Hematopoietic multipotent progenitor cell treated with erythropoietin and hydrocortisone succinate and interleukin-3 and kit ligand, for 6 days (in vitro differentiated cells): Measurements from ENCODE around the gene RNASE13.
A peak's percentile ranks its signal among the peaks of the same experiment; 100 is the strongest.

ENCODE experiments used
- DNase-seq: peaks from one replicate; pipeline ENCODE4 v3.0.0-alpha.2; 2015

Gene RNASE13, protein sequence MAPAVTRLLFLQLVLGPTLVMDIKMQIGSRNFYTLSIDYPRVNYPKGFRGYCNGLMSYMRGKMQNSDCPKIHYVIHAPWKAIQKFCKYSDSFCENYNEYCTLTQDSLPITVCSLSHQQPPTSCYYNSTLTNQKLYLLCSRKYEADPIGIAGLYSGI

DNA sequence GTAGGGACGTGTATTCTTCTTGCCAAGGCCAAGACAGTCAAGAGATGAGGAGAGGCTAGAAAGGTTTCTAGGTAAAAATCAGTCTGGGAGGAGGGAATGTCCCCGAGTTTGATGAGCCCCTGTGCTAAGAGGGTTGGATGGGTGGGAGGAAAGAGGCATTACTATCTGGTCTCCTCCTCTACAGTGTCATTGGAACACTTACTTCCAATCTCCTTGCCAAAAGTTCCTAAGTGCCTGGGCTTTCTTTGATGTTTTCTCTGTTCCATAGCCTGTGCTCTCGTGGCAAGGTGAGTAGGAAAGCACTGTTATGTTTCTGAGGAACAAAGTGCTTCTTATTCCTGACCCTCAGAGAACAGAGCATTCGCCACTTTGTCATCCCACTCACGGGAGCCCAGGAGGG lies at the start of gene RNASE13:
TSS of gene RNASE13 (minus strand) at position 101 of the 400 bp plus-strand sequence. CDS start 519 bp downstream, outside the sequence.
- DNase-seq: no peak

DNA sequence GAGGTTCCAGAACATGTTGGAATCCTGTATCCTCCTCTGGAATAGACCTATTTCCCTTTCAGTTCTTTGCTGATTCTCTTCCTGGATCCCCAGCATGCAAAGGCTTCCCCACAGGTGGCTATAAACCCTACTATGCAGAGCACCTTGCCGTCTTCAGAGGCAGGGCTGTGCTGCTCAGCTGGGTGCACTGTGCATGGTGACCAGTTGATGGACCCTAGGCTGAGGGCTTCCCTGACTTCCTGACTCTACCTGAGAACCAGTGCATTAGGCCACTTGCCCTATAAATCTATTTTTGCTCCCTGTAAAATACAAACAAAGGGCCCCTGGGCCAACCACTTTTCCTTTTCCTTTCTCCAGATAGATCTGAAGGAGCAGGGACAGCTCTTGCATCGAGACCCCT lies 49.8 kb upstream of the RNASE13 start:
- no peak for DNase-seq

GRCh38 chr14:21083565-21084325 lies 49.1 kb upstream of the RNASE13 start:
- DNase-seq: no peak

- DNase-seq: no peak
Measured at GRCh38 chr14:21081521-21082142, 47.0 kb upstream of the RNASE13 start.

- DNase-seq: no peak
Measured at GRCh38 chr14:21078726-21079125, 44.1 kb upstream of the RNASE13 start.

- no peak for DNase-seq
Measured at GRCh38 chr14:21078287-21078686, 43.7 kb upstream of the RNASE13 start.

DNA sequence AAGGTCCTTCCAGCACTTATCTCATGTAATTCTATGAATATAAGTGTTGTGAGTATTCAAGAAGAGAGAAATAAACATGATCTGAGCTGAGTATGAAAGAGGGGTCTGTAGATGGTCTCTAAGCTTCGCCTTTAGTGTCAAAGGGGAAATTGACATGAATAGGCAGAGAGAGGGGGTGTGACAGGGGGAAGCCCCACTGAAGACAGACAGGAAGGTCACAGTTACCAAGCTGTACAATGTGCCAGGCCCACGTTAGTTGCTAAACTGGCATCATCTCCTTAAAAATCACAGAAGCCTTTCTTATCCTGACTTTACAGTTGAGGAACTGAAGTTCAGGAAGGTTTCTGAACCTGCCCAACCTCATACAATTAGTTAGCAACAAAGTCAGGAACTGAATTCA lies 43.1 kb upstream of the RNASE13 start:
- no peak for DNase-seq

- no peak for DNase-seq
Measured at GRCh38 chr14:21075719-21076437, 41.3 kb upstream of the RNASE13 start.

DNA sequence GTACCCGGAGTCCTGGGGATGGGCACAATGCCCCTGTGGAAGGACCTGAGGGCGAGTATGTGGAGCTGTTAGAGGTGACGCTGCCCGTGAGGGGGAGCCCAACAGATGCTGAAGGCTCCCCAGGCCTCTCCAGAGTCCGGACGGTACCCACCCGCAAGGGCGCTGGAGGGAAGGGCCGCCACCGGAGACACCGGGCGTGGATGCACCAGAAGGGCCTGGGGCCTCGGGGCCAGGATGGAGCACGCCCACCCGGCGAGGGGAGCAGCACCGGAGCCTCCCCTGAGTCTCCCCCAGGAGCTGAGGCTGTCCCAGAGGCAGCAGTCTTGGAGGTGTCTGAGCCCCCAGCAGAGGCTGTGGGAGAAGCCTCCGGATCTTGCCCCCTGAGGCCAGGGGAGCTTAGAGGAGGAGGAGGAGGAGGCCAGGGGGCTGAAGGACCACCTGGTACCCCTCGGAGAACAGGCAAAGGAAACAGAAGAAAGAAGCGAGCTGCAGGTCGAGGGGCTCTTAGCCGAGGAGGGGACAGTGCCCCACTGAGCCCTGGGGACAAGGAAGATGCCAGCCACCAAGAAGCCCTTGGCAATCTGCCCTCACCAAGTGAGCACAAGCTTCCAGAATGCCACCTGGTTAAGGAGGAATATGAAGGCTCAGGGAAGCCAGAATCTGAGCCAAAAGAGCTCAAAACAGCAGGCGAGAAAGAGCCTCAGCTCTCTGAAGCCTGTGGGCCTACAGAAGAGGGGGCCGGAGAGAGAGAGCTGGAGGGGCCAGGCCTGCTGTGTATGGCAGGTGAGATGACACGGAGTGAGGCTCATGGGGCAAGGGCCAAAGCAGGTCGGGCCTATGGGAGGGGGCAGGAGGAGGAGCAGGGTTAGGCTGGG lies 40.0 kb upstream of the RNASE13 start:
- no peak for DNase-seq

DNA sequence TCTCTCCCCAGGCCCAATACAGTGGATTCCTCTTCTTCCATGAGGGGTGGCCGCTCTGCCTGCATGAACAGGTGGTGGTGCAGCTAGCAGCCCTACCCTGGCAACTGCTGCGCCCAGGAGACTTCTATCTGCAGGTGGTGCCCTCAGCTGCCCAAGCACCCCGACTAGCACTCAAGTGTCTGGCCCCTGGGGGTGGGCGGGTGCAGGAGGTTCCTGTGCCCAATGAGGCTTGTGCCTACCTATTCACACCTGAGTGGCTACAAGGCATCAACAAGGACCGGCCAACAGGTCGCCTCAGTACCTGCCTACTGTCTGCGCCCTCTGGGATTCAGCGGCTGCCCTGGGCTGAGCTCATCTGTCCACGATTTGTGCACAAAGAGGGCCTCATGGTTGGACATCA lies 39.3 kb upstream of the RNASE13 start:
- DNase-seq: no peak

GRCh38 chr14:21072781-21073339 lies 38.3 kb upstream of the RNASE13 start:
- DNase-seq: no peak

GRCh38 chr14:21072031-21072473 lies 37.4 kb upstream of the RNASE13 start:
- peak; percentile 50 for DNase-seq

- peak; percentile 72 for DNase-seq
Measured at GRCh38 chr14:21071225-21072030, 36.8 kb upstream of the RNASE13 start.

DNA sequence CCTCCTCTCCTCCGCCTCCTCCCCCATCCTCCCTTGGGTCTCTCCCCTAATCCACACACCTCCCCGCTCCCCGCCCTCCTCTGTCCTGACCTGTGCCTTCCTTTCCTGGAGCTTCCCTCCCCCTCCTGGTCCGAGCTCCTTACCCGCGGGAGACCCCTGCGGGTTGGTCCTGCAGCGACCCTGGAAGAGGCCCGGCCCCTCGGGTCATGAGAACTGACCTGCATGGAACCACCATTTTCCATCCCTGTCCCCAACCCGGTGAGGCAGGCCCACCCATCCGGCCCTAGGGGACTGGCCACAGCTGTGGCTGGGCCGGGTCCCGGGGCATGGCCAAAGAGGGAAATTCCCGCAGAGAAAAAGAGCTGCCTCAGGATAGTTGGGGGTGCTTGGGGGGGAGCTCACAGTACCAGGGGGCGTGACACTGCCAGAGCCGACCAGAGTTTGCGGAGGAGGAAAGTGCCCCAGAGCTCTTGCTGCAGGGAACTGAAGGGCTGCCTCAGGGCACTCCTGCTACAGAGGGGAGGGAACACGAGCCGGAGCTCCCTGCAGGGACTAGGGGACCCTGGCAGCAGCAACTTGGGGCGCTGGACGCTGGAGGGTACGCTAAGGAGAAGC lies 36.1 kb upstream of the RNASE13 start:
- DNase-seq: no peak

- DNase-seq: peak; percentile 26
Measured at GRCh38 chr14:21070083-21070609, 35.5 kb upstream of the RNASE13 start, which contains the start of gene ARHGEF40. Gene ARHGEF40 (plus strand): TSS chr14:21070304. CDS start chr14:21070397, 93 bp downstream.

DNA sequence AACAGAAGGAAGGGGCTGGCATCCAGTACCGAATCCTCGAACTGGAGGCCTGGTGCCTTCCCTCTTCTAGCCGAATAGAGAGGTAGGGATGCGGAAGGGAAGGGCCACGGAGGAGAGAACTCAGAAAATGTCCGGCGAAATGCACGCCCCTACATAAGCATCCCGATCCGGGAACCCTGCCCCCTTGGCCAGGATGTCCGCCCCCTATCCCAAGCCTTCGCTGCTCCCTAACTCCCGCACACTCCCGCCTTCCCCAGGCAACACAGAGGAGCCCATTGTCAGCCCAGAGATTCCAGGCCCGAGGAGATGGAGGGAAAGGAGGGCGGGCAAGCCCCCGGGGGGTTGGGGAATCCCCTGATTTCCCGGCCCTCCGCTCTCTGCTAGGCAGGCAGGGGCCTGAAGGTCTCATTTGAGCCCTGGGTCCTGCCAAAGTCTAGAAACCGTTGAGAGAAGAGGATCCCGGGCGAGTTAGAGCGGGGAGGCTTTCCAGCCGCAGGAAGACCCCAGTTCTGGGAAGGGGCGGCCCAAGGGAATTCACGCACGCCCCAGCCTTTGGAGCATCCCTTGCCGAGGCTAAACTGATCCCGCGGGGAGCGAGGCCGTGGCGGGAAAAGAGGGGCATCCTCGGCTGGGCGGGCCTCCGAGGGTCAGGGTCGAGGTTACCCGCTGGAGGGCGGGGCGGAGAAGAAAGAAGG lies 34.9 kb upstream of the RNASE13 start:
- DNase-seq: peak; percentile 21

GRCh38 chr14:21068521-21069387 lies 34.1 kb upstream of the RNASE13 start:
- DNase-seq: peak; percentile 87

- peak; percentile 28 for DNase-seq
Measured at GRCh38 chr14:21066882-21067502, 32.4 kb upstream of the RNASE13 start.
